Glutamatergic neuron (in vitro differentiated cells): ENCODE measurements around the gene RNF213. TPM values are rescaled to one million over a fixed set of nuclear protein-coding genes. Genes with fewer than 3 reads are reported as not detected.
"Not testable (repeated sequence)": the region's sequence is repeated elsewhere in the genome, so short reads cannot be mapped to it uniquely, and the experiment has no call there.

Experiments
- DNase-seq: peaks from one replicate; pipeline ENCODE4 v3.0.0; 2022
- H3K27ac Mint-ChIP-seq: one replicate; pipeline ENCODE4 v1.8.0; 2020; ENCODE audit warnings: mild to moderate bottlenecking, mixed read lengths, inconsistent platforms; ENCODE audit not compliant: unreplicated experiment
- H3K27me3 Mint-ChIP-seq: one replicate; pipeline ENCODE4 v1.8.0; 2020; ENCODE audit warnings: mild to moderate bottlenecking, moderate library complexity, mixed read lengths, inconsistent platforms; ENCODE audit not compliant: unreplicated experiment
- H3K36me3 Mint-ChIP-seq: one replicate; pipeline ENCODE4 v1.8.0; 2020; ENCODE audit warnings: mild to moderate bottlenecking, mixed read lengths, inconsistent platforms; ENCODE audit not compliant: unreplicated experiment
- H3K4me1 Mint-ChIP-seq: one replicate; pipeline ENCODE4 v1.8.0; 2020; ENCODE audit warnings: mild to moderate bottlenecking, low read depth, mixed read lengths, inconsistent platforms; ENCODE audit not compliant: unreplicated experiment
- H3K4me3 Mint-ChIP-seq: one replicate; pipeline ENCODE4 v1.8.0; 2020; ENCODE audit warnings: mild to moderate bottlenecking, mixed read lengths, inconsistent platforms; ENCODE audit not compliant: unreplicated experiment
- H3K9me3 Mint-ChIP-seq: one replicate; pipeline ENCODE4 v1.8.0; 2020; ENCODE audit warnings: mild to moderate bottlenecking, moderate library complexity, mixed read lengths, inconsistent platforms; ENCODE audit not compliant: unreplicated experiment
- CTCF ChIP-seq: fragments of 200-600 bp; sonication (generic); IDR thresholded peaks from one replicate; pipeline ENCODE4 v1.5.0; 2021; ENCODE audit not compliant: partially characterized antibody, unreplicated experiment
- total RNA-seq: library from RNA; stranded (reverse); fragmentation: NEBNext Ultra II Directional; extraction: Animal tissue kit (Norgen Biotek cat#: 25700); gene quantifications from one replicate; pipeline ENCODE4 v1.2.1, GENCODE V29; 2021; ENCODE audit not compliant: unreplicated experiment

RNF213 gene
- total RNA-seq, 1 donor from 2014 or later, result 34.7 TPM

- no peak overlapping the region for H3K4me3 Mint-ChIP-seq
- no peak overlapping the region for H3K27ac Mint-ChIP-seq
- H3K27me3 Mint-ChIP-seq, result no peaks in the 10 kb centered on the region
- TF ChIP-seq CTCF, result no peak
- no peak for DNase-seq
- peaks cover 3% of the 10 kb centered on the region for H3K4me1 Mint-ChIP-seq
- peaks cover 2% of the 10 kb centered on the region for H3K9me3 Mint-ChIP-seq
- peaks cover 5% of the 10 kb centered on the region for H3K36me3 Mint-ChIP-seq
Observed at GRCh38 chr17:80322864-80323263, 62.2 kb downstream of the RNF213 start.

GRCh38 chr17:80323982-80324381 is 63.3 kb downstream of the RNF213 start:
- peaks cover 13% of the 10 kb centered on the region for H3K36me3 Mint-ChIP-seq
- H3K27me3 Mint-ChIP-seq, result no peaks in the 10 kb centered on the region
- H3K27ac Mint-ChIP-seq, result no peak overlapping the region
- H3K4me1 Mint-ChIP-seq, result peaks cover 3% of the 10 kb centered on the region
- DNase-seq, result no peak
- H3K4me3 Mint-ChIP-seq, result no peak overlapping the region
- TF ChIP-seq CTCF, result no peak
- peaks cover 2% of the 10 kb centered on the region for H3K9me3 Mint-ChIP-seq

GRCh38 chr17:80327518-80327917 is 66.9 kb downstream of the RNF213 start:
- DNase-seq, result no peak
- Mint-ChIP-seq H3K4me3 (no peak overlapping the region), H3K36me3 (peaks cover 8% of the 10 kb centered on the region), H3K27ac (no peak overlapping the region), H3K4me1 (peaks cover 3% of the 10 kb centered on the region), H3K27me3 (peaks cover 2% of the 10 kb centered on the region), H3K9me3 (peaks cover 2% of the 10 kb centered on the region)
- TF ChIP-seq CTCF, result no peak

- peaks cover 3% of the 10 kb centered on the region for H3K4me1 Mint-ChIP-seq
Observed at GRCh38 chr17:80328634-80329380, 68.2 kb downstream of the RNF213 start.

GRCh38 chr17:80329421-80329820 is 68.8 kb downstream of the RNF213 start:
- DNase-seq, H3K27me3 Mint-ChIP-seq, H3K4me1 Mint-ChIP-seq: not testable (repeated sequence)

More at GRCh38 chr17:80328634-80329380, 68.2 kb downstream of the RNF213 start:
- peaks cover 8% of the 10 kb centered on the region for H3K36me3 Mint-ChIP-seq
- peaks cover 2% of the 10 kb centered on the region for H3K27me3 Mint-ChIP-seq
- no peak overlapping the region for H3K27ac Mint-ChIP-seq
- DNase-seq, result no peak
- no peak for TF ChIP-seq CTCF
- no peaks in the 10 kb centered on the region for H3K9me3 Mint-ChIP-seq
- H3K4me3 Mint-ChIP-seq, result no peak overlapping the region

More at GRCh38 chr17:80329421-80329820, 68.8 kb downstream of the RNF213 start:
- H3K27ac Mint-ChIP-seq, H3K36me3 Mint-ChIP-seq, H3K9me3 Mint-ChIP-seq, H3K4me3 Mint-ChIP-seq: not testable (repeated sequence)
